Endothelial cell of umbilical vein (primary cell): ENCODE measurements around the gene MTCL1. TPM values are rescaled to one million over a fixed set of nuclear protein-coding genes. Genes with fewer than 3 reads are reported as not detected.

Experiments
- BruUV-seq: library from RNA; stranded (reverse); fragments of 400-500 nt; replicated peaks from 2 replicates; lab custom pipeline; 2021; lab: Mats Ljungman, UMichigan
- CTCF ChIA-PET: fragments of 300-600, 350-600 bp; sonication (Branson Sonifier 250); formaldehyde crosslinking; loops from one replicate; lab custom pipeline; 2021; ENCODE audit warnings: antibody characterized with exemption, inconsistent platforms; lab: Charles Lee
- POLR2A ChIA-PET: fragments of 300-600, 350-600 bp; sonication (Branson Sonifier 250); formaldehyde crosslinking; loops from one replicate; lab custom pipeline; 2021; ENCODE audit warnings: antibody characterized with exemption, inconsistent platforms; lab: Charles Lee
- DNase-seq: peaks from one replicate; pipeline ENCODE4 v3.0.0-alpha.2; 2011; ENCODE audit warnings: low read depth, low spot score
- FAIRE-seq: peaks from 2 replicates; lab custom pipeline; 2011; peaks lifted over from hg19 to GRCh38; lab: Jason Lieb, UNC
- H2AFZ ChIP-seq: 2 replicates; pipeline ENCODE4 v1.6.0; 2012; ENCODE audit warnings: low read depth, low read length, control low read depth, inconsistent platforms
- H3K27ac ChIP-seq: 2 replicates; pipeline ENCODE4 v1.5.1; 2011; ENCODE audit warnings: low read depth, mild to moderate bottlenecking, control low read depth, low read length, moderate library complexity; ENCODE audit not compliant: insufficient read depth
- H3K27me3 ChIP-seq, 2 experiments: 2 replicates each; pipeline versions ENCODE4 v1.6.0 to v1.6.1; 2011; ENCODE audit warnings: low read length in 2 of 2, mixed read lengths in 1 of 2; ENCODE audit not compliant: control insufficient read depth in 2 of 2, insufficient read depth in 2 of 2
- H3K36me3 ChIP-seq, 2 experiments: 2 replicates in 1 of 2; 3 replicates in 1 of 2; pipeline ENCODE4 v1.5.1; 2011; ENCODE audit warnings: low read length in 2 of 2, mild to moderate bottlenecking in 1 of 2, moderate library complexity in 1 of 2; ENCODE audit not compliant: control insufficient read depth in 2 of 2, insufficient read depth in 2 of 2; ENCODE audit errors: extremely low read depth in 1 of 2
- H3K4me1 ChIP-seq: 3 replicates; pipeline ENCODE4 v1.5.1; 2011; ENCODE audit warnings: mild to moderate bottlenecking, low read length; ENCODE audit not compliant: control insufficient read depth, insufficient read depth; ENCODE audit errors: extremely low read depth
- H3K4me2 ChIP-seq: 2 replicates; pipeline ENCODE4 v1.6.1; 2011; ENCODE audit warnings: low read length, control low read depth, mixed read lengths; ENCODE audit not compliant: insufficient read depth
- H3K4me3 ChIP-seq, 3 experiments: fragments of 200-600 bp in 1 of 3; sonication (generic), shearing (Covaris generic) in 1 of 3; replicated peaks in 1 of 3; 2 replicates each; pipeline ENCODE4 v1.5.1; 2011 to 2016; ENCODE audit warnings: control low read depth in 3 of 3, low read length in 3 of 3, mild to moderate bottlenecking in 2 of 3, inconsistent platforms in 1 of 3, low read depth in 1 of 3, moderate library complexity in 1 of 3; ENCODE audit not compliant: insufficient read depth in 1 of 3
- H3K79me2 ChIP-seq: 2 replicates; pipeline ENCODE4 v1.6.0; 2012; ENCODE audit warnings: low read length, inconsistent platforms; ENCODE audit not compliant: control insufficient read depth, insufficient read depth
- H3K9ac ChIP-seq: replicated peaks from 2 replicates; pipeline ENCODE3; 2011; ENCODE audit warnings: low read length, control low read depth; ENCODE audit not compliant: insufficient read depth; ENCODE audit errors: extremely low read depth
- H3K9me1 ChIP-seq: replicated peaks from 3 replicates; pipeline ENCODE4 v1.6.0; 2011; ENCODE audit warnings: mild to moderate bottlenecking, low read length; ENCODE audit not compliant: control insufficient read depth, insufficient read depth; ENCODE audit errors: extremely low read depth
- H3K9me3 ChIP-seq: replicated peaks from 2 replicates; pipeline ENCODE4 v1.5.1; 2012; ENCODE audit warnings: low read length, inconsistent platforms; ENCODE audit not compliant: control insufficient read depth, insufficient read depth
- H4K20me1 ChIP-seq: replicated peaks from 2 replicates; pipeline ENCODE3; 2011; ENCODE audit warnings: mild to moderate bottlenecking, low read length; ENCODE audit not compliant: control insufficient read depth, insufficient read depth; ENCODE audit errors: extremely low read depth
- EZH2 ChIP-seq: IDR thresholded peaks from 2 replicates; pipeline ENCODE4 v1.6.1; 2012; ENCODE audit warnings: borderline replicate concordance, low read depth, mild to moderate bottlenecking, moderate library complexity, low read length, inconsistent platforms; ENCODE audit not compliant: severe bottlenecking
- FOS ChIP-seq: IDR thresholded peaks from 2 replicates; pipeline ENCODE4 v1.6.1; 2011; ENCODE audit warnings: mild to moderate bottlenecking, low read length, moderate library complexity, borderline replicate concordance; ENCODE audit not compliant: insufficient read depth
- GATA2 ChIP-seq: IDR thresholded peaks from 2 replicates; pipeline ENCODE4 v1.7.0; 2011; ENCODE audit warnings: low read depth, mild to moderate bottlenecking, moderate library complexity, mixed read lengths, low read length; ENCODE audit not compliant: insufficient read length, insufficient read depth
- JUN ChIP-seq: IDR thresholded peaks from 2 replicates; pipeline ENCODE4 v1.6.1; 2011; ENCODE audit warnings: borderline replicate concordance, low read depth; ENCODE audit not compliant: insufficient read length, insufficient read depth
- MYC ChIP-seq: IDR thresholded peaks from one replicate; pipeline ENCODE4 v1.6.1; 2011; ENCODE audit warnings: mild to moderate bottlenecking, low read depth, low read length
- POLR2A ChIP-seq: IDR thresholded peaks from 2 replicates; pipeline ENCODE4 v1.6.1; 2012; ENCODE audit warnings: low read depth, mild to moderate bottlenecking, control low read depth, low read length
- POLR2AphosphoS5 ChIP-seq: IDR thresholded peaks from 2 replicates; pipeline ENCODE4 v1.6.1; 2012; ENCODE audit warnings: low read depth, mild to moderate bottlenecking, control low read depth, low read length, moderate library complexity; ENCODE audit not compliant: insufficient read depth
- dilution Hi-C: fragments of 300-500 bp; cut with MboI; formaldehyde crosslinking; loops from one replicate; pipeline ENCODE4 v1.15.0; 2019; ENCODE audit warnings: low sequenced_read_pairs; ENCODE audit not compliant: extremely low pct_ligation_motif_present
- intact Hi-C: fragments of 100-400 bp; cut with micrococcal nuclease; formaldehyde crosslinking; loops from one replicate; pipeline ENCODE4 v1.10.0; 2022
- polyA plus RNA-seq, 4 experiments: library from polyadenylated mRNA; depleted of rRNA in 3 of 4; stranded (reverse) in 3 of 4; unstranded in 1 of 4; fragments of >200 nt; gene quantifications; 2 replicates each; pipeline versions ENCODE4 v1.2.1 to v1.2.3, GENCODE V29; 2011 to 2012; ENCODE audit warnings: missing spikeins in 1 of 4
- total RNA-seq: library from RNA; stranded (reverse); gene quantifications from 2 replicates; pipeline ENCODE4 v1.2.3, GENCODE V29; 2021
- TF ChIP-seq, protein P1 (sequence below), 2 donors: IDR thresholded peaks; 1 replicate in 1 of 2; 2 replicates in 1 of 2; pipeline ENCODE4 v1.5.1; 2011; ENCODE audit warnings: low read length in 2 of 2, mild to moderate bottlenecking in 2 of 2, moderate library complexity in 2 of 2, control low read depth in 1 of 2, inconsistent platforms in 1 of 2, low read depth in 1 of 2; ENCODE audit not compliant: insufficient read depth in 1 of 2; ENCODE audit errors: extremely low read depth in 1 of 2
- TF ChIP-seq, protein P2 (sequence below): IDR thresholded peaks from 2 replicates; pipeline ENCODE4 v1.6.1; 2011; ENCODE audit not compliant: insufficient read depth, insufficient read length

Gene MTCL1
- total and polyA plus RNA-seq, 2 donors (not counting 3 experiments of a cell fraction or from before 2014, with no cell fraction given): 11.9 to 75.7 TPM

DNA sequence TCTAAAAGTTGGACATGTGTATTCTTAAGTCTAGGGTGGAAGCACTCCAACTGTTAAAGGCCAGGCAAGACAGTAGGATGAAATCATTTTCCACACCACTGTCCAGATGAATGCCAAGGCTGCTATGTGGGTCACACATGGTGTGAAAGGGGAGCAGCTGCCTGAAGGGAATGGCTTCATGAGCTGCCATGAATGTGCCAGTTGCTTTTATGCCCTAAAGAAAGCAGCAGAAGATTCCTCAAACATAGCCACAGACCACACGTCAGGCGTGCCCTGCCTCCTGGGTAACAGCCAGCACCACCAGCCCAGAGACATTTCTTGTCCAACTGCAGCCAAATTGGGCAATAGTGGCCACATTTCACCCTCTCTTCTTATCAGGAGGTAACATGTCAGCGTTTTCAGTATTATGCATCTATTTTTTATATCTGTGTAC is 130.2 kb downstream of the MTCL1 start:
- POLR2A ChIA-PET: no interaction called here
- Histone ChIP-seq H4K20me1 (no peaks in the 10 kb centered on the region), H3K36me3 (no peaks in the 10 kb centered on the region), H3K27me3 (no peaks in the 10 kb centered on the region), H3K79me2 (no peaks in the 10 kb centered on the region), H2AFZ (no peak overlapping the region), H3K4me3 (no peak overlapping the region), H3K4me1 (no peaks in the 10 kb centered on the region), H3K9me3 (no peaks in the 10 kb centered on the region), H3K27ac (no peak overlapping the region), H3K9ac (no peak overlapping the region), H3K4me2 (no peak overlapping the region), H3K9me1 (no peaks in the 10 kb centered on the region)
- no peak for FAIRE-seq
- TF ChIP-seq JUN (no peak), POLR2A (no peak), EZH2 (no peak), FOS (no peak), MYC (no peak), POLR2AphosphoS5 (no peak), GATA2 (no peak)
- TF ChIP-seq, protein P1, sequence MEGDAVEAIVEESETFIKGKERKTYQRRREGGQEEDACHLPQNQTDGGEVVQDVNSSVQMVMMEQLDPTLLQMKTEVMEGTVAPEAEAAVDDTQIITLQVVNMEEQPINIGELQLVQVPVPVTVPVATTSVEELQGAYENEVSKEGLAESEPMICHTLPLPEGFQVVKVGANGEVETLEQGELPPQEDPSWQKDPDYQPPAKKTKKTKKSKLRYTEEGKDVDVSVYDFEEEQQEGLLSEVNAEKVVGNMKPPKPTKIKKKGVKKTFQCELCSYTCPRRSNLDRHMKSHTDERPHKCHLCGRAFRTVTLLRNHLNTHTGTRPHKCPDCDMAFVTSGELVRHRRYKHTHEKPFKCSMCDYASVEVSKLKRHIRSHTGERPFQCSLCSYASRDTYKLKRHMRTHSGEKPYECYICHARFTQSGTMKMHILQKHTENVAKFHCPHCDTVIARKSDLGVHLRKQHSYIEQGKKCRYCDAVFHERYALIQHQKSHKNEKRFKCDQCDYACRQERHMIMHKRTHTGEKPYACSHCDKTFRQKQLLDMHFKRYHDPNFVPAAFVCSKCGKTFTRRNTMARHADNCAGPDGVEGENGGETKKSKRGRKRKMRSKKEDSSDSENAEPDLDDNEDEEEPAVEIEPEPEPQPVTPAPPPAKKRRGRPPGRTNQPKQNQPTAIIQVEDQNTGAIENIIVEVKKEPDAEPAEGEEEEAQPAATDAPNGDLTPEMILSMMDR (IDR thresholded peaks at IDR 0.05; ENCODE audit: extremely low read depth in 1 of 2, insufficient read depth in 1 of 2, low read depth in 1 of 2, low read length in 2 of 2): no peak
- TF ChIP-seq, protein P2, sequence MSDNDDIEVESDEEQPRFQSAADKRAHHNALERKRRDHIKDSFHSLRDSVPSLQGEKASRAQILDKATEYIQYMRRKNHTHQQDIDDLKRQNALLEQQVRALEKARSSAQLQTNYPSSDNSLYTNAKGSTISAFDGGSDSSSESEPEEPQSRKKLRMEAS: no peak
- dilution Hi-C loops (no loop called here), intact Hi-C loops (no loop called here)
- CTCF ChIA-PET: no interaction called here
- BruUV-seq: no TSS peak
- DNase-seq: no peak
